SHP77 (cell line): ENCODE data around the gene AGRN.
A peak's percentile ranks its signal among the peaks of the same experiment; 100 is the strongest.
"Not testable (repeated sequence)": the region's sequence is repeated elsewhere in the genome, so short reads cannot be mapped to it uniquely, and the experiment has no call there.

Source experiments
- DNase-seq, 2 experiments: peaks; one replicate each; lab custom pipeline; 2025; lab: John Stamatoyannopoulos, UW

Gene AGRN

GRCh38 chr1:1001057-1001783, 18.7 kb upstream of the AGRN start:
- DNase-seq = no peak

GRCh38 chr1:1003618-1004419, 16.1 kb upstream of the AGRN start:
- no peak for DNase-seq

GRCh38 chr1:1004420-1004779, 15.5 kb upstream of the AGRN start:
- DNase-seq = no peak

- DNase-seq = peak; percentile 27 to 59
Measured at GRCh38 chr1:1004780-1005697, 14.9 kb upstream of the AGRN start.

- no peak for DNase-seq
Measured at GRCh38 chr1:1005774-1006304, 14.1 kb upstream of the AGRN start.

- DNase-seq = no peak
Measured at GRCh38 chr1:1006305-1007159, 13.4 kb upstream of the AGRN start.

GRCh38 chr1:1010131-1010530, 9.8 kb upstream of the AGRN start:
- DNase-seq = not testable (repeated sequence)

GRCh38 chr1:1011396-1011949, 8.4 kb upstream of the AGRN start:
- DNase-seq = no peak

GRCh38 chr1:1012736-1013104, 7.2 kb upstream of the AGRN start:
- DNase-seq = not testable (repeated sequence)

GRCh38 chr1:1013105-1013921, 6.6 kb upstream of the AGRN start, which contains the start of gene ISG15:
TSS of gene ISG15 (plus strand) at chr1:1013497. CDS start at chr1:1013574, 77 bp downstream.
- peak; percentile 72 to 77 for DNase-seq

- DNase-seq = peak; percentile 19 to 62
Measured at GRCh38 chr1:1013922-1014648, 5.8 kb upstream of the AGRN start.

GRCh38 chr1:1014799-1015681, 4.9 kb upstream of the AGRN start:
- DNase-seq = peak in 1 of 2 experiments; percentile 34

- DNase-seq = not testable (repeated sequence)
Measured at GRCh38 chr1:1017397-1018320, 2.3 kb upstream of the AGRN start.

- not testable (repeated sequence) for DNase-seq
Measured at GRCh38 chr1:1018321-1018685, 1.6 kb upstream of the AGRN start.

GRCh38 chr1:1019122-1019999, 559 bp upstream of the AGRN start:
- peak; percentile 36 to 61 for DNase-seq

GRCh38 chr1:1020415-1021009, 592 bp downstream of the AGRN start:
- DNase-seq = no peak
